COLO829 (cell line): Measurements from ENCODE around the gene AMDHD1.

Experiments
- DNase-seq: peaks from one replicate; pipeline ENCODE4 v3.0.0; 2012; ENCODE audit warnings: low spot score

AMDHD1 gene

GRCh38 chr12:95943330-95943842, at the start of gene AMDHD1:
AMDHD1 (plus strand) TSS chr12:95943331; CDS start chr12:95943399, 68 bp downstream.
- peak; percentile 21 for DNase-seq

- DNase-seq, result no peak
These were observed 46.3 kb upstream of the AMDHD1 start for GRCh38 chr12:95896846-95897245.

- no peak for DNase-seq
These were observed 45.0 kb upstream of the AMDHD1 start for GRCh38 chr12:95898081-95898480.

GRCh38 chr12:95908573-95908972, 34.6 kb upstream of the AMDHD1 start:
- DNase-seq, result no peak

- no peak for DNase-seq
These were observed 33.3 kb upstream of the AMDHD1 start for GRCh38 chr12:95909871-95910270.

- peak; percentile 53 for DNase-seq
These were observed 24.7 kb upstream of the AMDHD1 start for GRCh38 chr12:95918194-95918993.

GRCh38 chr12:95919110-95919509, 24.0 kb upstream of the AMDHD1 start:
- no peak for DNase-seq

GRCh38 chr12:95922231-95922630, 20.9 kb upstream of the AMDHD1 start:
- DNase-seq, result peak; percentile 6

- no peak for DNase-seq
These were observed 2.6 kb upstream of the AMDHD1 start for GRCh38 chr12:95940514-95940913.

- no peak for DNase-seq
These were observed 1.0 kb upstream of the AMDHD1 start for GRCh38 chr12:95942101-95942523.

GRCh38 chr12:95942524-95943329, 404 bp upstream of the AMDHD1 start, which contains the start of gene CCDC38:
CCDC38 (minus strand) TSS chr12:95942614; CDS start chr12:95936509, 6,105 bp downstream.
- DNase-seq, result peak; percentile 84

- no peak for DNase-seq
These were observed 1.1 kb downstream of the AMDHD1 start for GRCh38 chr12:95944108-95944704.

GRCh38 chr12:95949477-95950206, 6.5 kb downstream of the AMDHD1 start:
- DNase-seq, result no peak

- no peak for DNase-seq
These were observed 8.4 kb downstream of the AMDHD1 start for GRCh38 chr12:95951515-95951914.

GRCh38 chr12:95953000-95953399, 9.9 kb downstream of the AMDHD1 start:
- DNase-seq, result no peak

- no peak for DNase-seq
These were observed 12.5 kb downstream of the AMDHD1 start for GRCh38 chr12:95955549-95956159.

GRCh38 chr12:95956557-95957145, 13.5 kb downstream of the AMDHD1 start:
- no peak for DNase-seq

GRCh38 chr12:95959107-95959506, 16.0 kb downstream of the AMDHD1 start:
- DNase-seq, result no peak

GRCh38 chr12:95960241-95960640, 17.1 kb downstream of the AMDHD1 start:
- DNase-seq, result no peak

GRCh38 chr12:95962222-95962621, 19.1 kb downstream of the AMDHD1 start:
- DNase-seq, result no peak

- DNase-seq, result no peak
These were observed 20.0 kb downstream of the AMDHD1 start for GRCh38 chr12:95963096-95963495.
